ENCODE data around the gene PROM2. TPM values are rescaled to one million over a fixed set of nuclear protein-coding genes. Genes with fewer than 3 reads are reported as not detected.

The PROM2 gene
- total and polyA plus RNA-seq, 2 experiments from 2014 or later = 2.1 to 2.2 TPM

DNA sequence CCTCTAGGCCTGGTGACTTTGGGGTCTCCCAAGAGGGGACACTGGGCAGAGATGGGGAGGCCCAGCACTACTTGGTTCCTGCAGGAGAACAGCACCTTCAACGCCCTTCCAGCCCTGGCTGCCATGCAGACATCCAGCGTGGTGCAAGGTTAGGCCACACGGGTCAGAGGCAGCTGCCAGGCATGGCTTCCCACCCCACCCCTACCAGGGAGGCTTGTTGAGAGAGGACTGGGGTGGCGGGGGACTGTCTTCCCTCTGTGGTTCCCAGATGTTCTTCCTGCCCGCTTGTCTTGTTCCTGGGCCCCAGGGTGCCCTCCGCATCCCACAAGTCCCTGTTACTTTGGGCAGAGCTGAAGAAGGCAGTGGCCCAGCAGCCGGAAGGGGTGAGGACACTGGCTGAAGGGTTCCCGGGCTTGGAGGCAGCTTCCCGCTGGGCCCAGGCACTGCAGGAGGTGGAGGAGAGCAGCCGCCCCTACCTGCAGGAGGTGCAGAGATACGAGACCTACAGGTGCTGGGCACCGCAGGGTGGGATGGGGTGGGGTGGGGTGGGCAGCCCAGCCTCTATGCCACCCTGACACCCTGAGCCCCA is 4.5 kb downstream of the PROM2 start:
- DNase-seq (ENCODE audit: low spot score) = no peak
- no peak overlapping the region for H3K27ac Mint-ChIP-seq
- H3K36me3 Mint-ChIP-seq (ENCODE audit: low read depth) = no peaks in the 10 kb centered on the region; the same call in 2 of the 3 replicates
- H3K4me1 Mint-ChIP-seq = peaks cover 28% of the 10 kb centered on the region
- Histone ChIP-seq H3K9me2 (ENCODE audit: insufficient read depth) (no peaks in the 10 kb centered on the region), H3K27me3 (ENCODE audit: insufficient read depth) (no peaks in the 10 kb centered on the region), H3K27ac (ENCODE audit: low read depth) (no peak overlapping the region), H2AFZ (no peak overlapping the region), H3K4me3 (no peak overlapping the region), H3K36me3 (ENCODE audit: insufficient read depth) (no peaks in the 10 kb centered on the region), H3F3A (replicated peaks; ENCODE audit: low read depth) (no peaks in the 10 kb centered on the region), H3K4me1 (ENCODE audit: insufficient read depth) (peaks cover 8% of the 10 kb centered on the region), H3K4me2 (no peak overlapping the region), H4K20me1 (replicated peaks; ENCODE audit: insufficient read depth) (no peaks in the 10 kb centered on the region), H3K79me2 (replicated peaks; ENCODE audit: insufficient read depth) (no peaks in the 10 kb centered on the region)
- H3K27me3 Mint-ChIP-seq (ENCODE audit: insufficient read depth, low read depth, poor library complexity) = peaks cover 16% of the 10 kb centered on the region
- H3K4me3 Mint-ChIP-seq = no peak overlapping the region
- ATAC-seq = no peak
- H3K9me3 Mint-ChIP-seq = no peaks in the 10 kb centered on the region
- no peak for TF ChIP-seq POLR2AphosphoS5 (IDR thresholded peaks at IDR 0.05; ENCODE audit: low read depth)
- TF ChIP-seq, protein P1, sequence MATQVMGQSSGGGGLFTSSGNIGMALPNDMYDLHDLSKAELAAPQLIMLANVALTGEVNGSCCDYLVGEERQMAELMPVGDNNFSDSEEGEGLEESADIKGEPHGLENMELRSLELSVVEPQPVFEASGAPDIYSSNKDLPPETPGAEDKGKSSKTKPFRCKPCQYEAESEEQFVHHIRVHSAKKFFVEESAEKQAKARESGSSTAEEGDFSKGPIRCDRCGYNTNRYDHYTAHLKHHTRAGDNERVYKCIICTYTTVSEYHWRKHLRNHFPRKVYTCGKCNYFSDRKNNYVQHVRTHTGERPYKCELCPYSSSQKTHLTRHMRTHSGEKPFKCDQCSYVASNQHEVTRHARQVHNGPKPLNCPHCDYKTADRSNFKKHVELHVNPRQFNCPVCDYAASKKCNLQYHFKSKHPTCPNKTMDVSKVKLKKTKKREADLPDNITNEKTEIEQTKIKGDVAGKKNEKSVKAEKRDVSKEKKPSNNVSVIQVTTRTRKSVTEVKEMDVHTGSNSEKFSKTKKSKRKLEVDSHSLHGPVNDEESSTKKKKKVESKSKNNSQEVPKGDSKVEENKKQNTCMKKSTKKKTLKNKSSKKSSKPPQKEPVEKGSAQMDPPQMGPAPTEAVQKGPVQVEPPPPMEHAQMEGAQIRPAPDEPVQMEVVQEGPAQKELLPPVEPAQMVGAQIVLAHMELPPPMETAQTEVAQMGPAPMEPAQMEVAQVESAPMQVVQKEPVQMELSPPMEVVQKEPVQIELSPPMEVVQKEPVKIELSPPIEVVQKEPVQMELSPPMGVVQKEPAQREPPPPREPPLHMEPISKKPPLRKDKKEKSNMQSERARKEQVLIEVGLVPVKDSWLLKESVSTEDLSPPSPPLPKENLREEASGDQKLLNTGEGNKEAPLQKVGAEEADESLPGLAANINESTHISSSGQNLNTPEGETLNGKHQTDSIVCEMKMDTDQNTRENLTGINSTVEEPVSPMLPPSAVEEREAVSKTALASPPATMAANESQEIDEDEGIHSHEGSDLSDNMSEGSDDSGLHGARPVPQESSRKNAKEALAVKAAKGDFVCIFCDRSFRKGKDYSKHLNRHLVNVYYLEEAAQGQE (IDR thresholded peaks at IDR 0.05; ENCODE audit: unreplicated experiment) = no peak

DNA sequence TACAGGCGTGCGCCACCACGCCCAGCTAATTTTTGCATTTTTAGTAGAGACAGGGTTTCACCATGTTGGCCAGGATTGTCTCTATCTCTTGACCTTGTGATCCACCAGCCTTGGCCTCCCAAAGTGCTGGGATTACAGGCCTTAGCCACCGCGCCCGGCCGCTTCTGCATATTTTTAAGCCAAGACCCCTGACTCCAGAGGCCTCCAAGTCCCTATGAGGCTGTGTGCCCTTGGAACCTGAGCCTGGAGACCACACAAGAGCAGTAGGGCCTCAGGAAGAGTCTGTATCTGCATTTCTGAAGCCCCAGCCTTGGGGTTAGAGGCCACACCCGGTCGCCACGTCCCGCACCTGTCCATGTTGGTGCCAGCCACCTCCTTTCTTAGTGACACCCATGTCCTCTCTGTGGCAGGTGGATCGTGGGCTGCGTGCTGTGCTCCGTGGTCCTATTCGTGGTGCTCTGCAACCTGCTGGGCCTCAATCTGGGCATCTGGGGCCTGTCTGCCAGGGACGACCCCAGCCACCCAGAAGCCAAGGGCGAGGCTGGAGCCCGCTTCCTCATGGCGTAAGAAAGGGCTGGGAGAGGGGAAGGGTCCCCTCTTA is 5.3 kb downstream of the PROM2 start:
- Histone ChIP-seq H3K4me3 (no peak overlapping the region), H3K4me2 (no peak overlapping the region), H3K36me3 (ENCODE audit: insufficient read depth) (no peaks in the 10 kb centered on the region), H3K4me1 (ENCODE audit: insufficient read depth) (peaks cover 6% of the 10 kb centered on the region), H3K27me3 (ENCODE audit: insufficient read depth) (no peaks in the 10 kb centered on the region), H2AFZ (no peak overlapping the region), H4K20me1 (replicated peaks; ENCODE audit: insufficient read depth) (no peaks in the 10 kb centered on the region), H3K27ac (ENCODE audit: low read depth) (no peak overlapping the region), H3K79me2 (replicated peaks; ENCODE audit: insufficient read depth) (no peaks in the 10 kb centered on the region), H3K9me2 (ENCODE audit: insufficient read depth) (no peaks in the 10 kb centered on the region), H3F3A (replicated peaks; ENCODE audit: low read depth) (no peaks in the 10 kb centered on the region)
- DNase-seq (ENCODE audit: low spot score) = no peak
- Mint-ChIP-seq H3K27ac (no peak overlapping the region), H3K27me3 (ENCODE audit: insufficient read depth, low read depth, poor library complexity) (peaks cover 14% of the 10 kb centered on the region), H3K36me3 (ENCODE audit: low read depth) (no peaks in the 10 kb centered on the region; the same call in 2 of the 3 replicates), H3K4me3 (no peak overlapping the region), H3K4me1 (peaks cover 22% of the 10 kb centered on the region), H3K9me3 (no peaks in the 10 kb centered on the region)
- no peak for ATAC-seq
- TF ChIP-seq, protein P2, sequence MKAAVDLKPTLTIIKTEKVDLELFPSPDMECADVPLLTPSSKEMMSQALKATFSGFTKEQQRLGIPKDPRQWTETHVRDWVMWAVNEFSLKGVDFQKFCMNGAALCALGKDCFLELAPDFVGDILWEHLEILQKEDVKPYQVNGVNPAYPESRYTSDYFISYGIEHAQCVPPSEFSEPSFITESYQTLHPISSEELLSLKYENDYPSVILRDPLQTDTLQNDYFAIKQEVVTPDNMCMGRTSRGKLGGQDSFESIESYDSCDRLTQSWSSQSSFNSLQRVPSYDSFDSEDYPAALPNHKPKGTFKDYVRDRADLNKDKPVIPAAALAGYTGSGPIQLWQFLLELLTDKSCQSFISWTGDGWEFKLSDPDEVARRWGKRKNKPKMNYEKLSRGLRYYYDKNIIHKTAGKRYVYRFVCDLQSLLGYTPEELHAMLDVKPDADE (IDR thresholded peaks at IDR 0.05) = no peak
- TF ChIP-seq CREB1 (CRISPR knock-in tag; IDR thresholded peaks at IDR 0.05; ENCODE audit: low read depth) = no peak
- no peak for TF ChIP-seq STAT1 (IDR thresholded peaks at IDR 0.05; ENCODE audit: unreplicated experiment)
- TF ChIP-seq, protein P3, sequence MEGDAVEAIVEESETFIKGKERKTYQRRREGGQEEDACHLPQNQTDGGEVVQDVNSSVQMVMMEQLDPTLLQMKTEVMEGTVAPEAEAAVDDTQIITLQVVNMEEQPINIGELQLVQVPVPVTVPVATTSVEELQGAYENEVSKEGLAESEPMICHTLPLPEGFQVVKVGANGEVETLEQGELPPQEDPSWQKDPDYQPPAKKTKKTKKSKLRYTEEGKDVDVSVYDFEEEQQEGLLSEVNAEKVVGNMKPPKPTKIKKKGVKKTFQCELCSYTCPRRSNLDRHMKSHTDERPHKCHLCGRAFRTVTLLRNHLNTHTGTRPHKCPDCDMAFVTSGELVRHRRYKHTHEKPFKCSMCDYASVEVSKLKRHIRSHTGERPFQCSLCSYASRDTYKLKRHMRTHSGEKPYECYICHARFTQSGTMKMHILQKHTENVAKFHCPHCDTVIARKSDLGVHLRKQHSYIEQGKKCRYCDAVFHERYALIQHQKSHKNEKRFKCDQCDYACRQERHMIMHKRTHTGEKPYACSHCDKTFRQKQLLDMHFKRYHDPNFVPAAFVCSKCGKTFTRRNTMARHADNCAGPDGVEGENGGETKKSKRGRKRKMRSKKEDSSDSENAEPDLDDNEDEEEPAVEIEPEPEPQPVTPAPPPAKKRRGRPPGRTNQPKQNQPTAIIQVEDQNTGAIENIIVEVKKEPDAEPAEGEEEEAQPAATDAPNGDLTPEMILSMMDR (conservative IDR thresholded peaks at IDR 0.05; ENCODE audit: low read depth in 2 of 2) = no peak
- no peak for TF ChIP-seq JUNB (IDR thresholded peaks at IDR 0.05; ENCODE audit: unreplicated experiment)
- TF ChIP-seq EZH2 (IDR thresholded peaks at IDR 0.05; ENCODE audit: low read depth, unreplicated experiment) = no peak
- no peak for TF ChIP-seq ZNF331 (CRISPR knock-in tag; IDR thresholded peaks at IDR 0.05; ENCODE audit: low read depth)
- no peak for TF ChIP-seq POLR2AphosphoS5 (IDR thresholded peaks at IDR 0.05; ENCODE audit: low read depth)
- TF ChIP-seq ZNF114 (CRISPR knock-in tag; IDR thresholded peaks at IDR 0.05) = no peak
- TF ChIP-seq NANOG (IDR thresholded peaks at IDR 0.05; ENCODE audit: borderline replicate concordance) = no peak

All from GM23338 (cell line).